Measurements from ENCODE around the gene MBTD1. TPM values are rescaled to one million over a fixed set of nuclear protein-coding genes. Genes with fewer than 3 reads are reported as not detected.

MBTD1 gene
- total and polyA plus RNA-seq, 2 experiments from 2014 or later: 19.1 to 63.9 TPM

DNA sequence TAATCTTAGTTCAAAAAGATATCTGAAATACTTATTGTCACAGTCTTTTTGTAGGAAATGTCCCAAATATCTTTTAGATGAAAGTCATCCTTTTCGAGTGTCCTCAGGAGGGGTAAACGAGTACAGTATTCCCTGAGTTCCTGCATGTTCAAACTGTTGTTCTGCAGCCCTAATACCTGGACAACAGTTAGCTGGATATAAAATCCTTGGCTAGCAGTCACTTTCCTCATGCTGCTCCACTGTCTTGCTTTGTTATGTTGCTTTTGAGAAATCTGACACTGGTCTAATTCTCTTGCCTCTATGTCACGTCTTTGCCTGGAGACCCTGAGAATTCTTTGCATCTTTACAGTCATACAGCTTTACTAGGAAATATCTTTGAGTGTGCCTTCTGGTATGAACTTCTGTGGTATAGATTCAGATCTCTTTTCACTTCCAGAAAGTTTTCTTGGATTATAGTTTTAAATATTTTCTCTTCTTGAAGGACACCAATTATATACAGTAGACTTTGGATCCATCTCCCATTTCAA lies 9.5 kb downstream of the MBTD1 start:
- Histone ChIP-seq H3F3A (replicated peaks; ENCODE audit: low read depth) (no peaks in the 10 kb centered on the region), H2AFZ (no peak overlapping the region), H3K4me1 (ENCODE audit: insufficient read depth) (no peaks in the 10 kb centered on the region), H3K36me3 (ENCODE audit: insufficient read depth) (peaks cover 10% of the 10 kb centered on the region; the same call in 1 of the 2 replicates), H3K9me2 (ENCODE audit: insufficient read depth) (no peaks in the 10 kb centered on the region), H3K27me3 (ENCODE audit: insufficient read depth) (no peaks in the 10 kb centered on the region), H3K27ac (ENCODE audit: low read depth) (no peak overlapping the region), H4K20me1 (replicated peaks; ENCODE audit: insufficient read depth) (peaks cover 39% of the 10 kb centered on the region), H3K4me2 (no peak overlapping the region), H3K79me2 (replicated peaks; ENCODE audit: insufficient read depth) (peaks cover 84% of the 10 kb centered on the region), H3K4me3 (no peak overlapping the region)
- TF ChIP-seq CREB1 (CRISPR knock-in tag; IDR thresholded peaks at IDR 0.05; ENCODE audit: low read depth) (no peak), EZH2 (IDR thresholded peaks at IDR 0.05; ENCODE audit: low read depth, unreplicated experiment) (no peak), JUNB (IDR thresholded peaks at IDR 0.05; ENCODE audit: unreplicated experiment) (no peak), EZH2phosphoT487 (IDR thresholded peaks at IDR 0.05; ENCODE audit: unreplicated experiment) (no peak), NANOG (IDR thresholded peaks at IDR 0.05; ENCODE audit: borderline replicate concordance) (no peak), STAT1 (IDR thresholded peaks at IDR 0.05; ENCODE audit: unreplicated experiment) (no peak), ETS1 (IDR thresholded peaks at IDR 0.05) (no peak), ZNF331 (CRISPR knock-in tag; IDR thresholded peaks at IDR 0.05; ENCODE audit: low read depth) (no peak), REST (IDR thresholded peaks at IDR 0.05; ENCODE audit: unreplicated experiment) (no peak)
- TF ChIP-seq, protein P1, sequence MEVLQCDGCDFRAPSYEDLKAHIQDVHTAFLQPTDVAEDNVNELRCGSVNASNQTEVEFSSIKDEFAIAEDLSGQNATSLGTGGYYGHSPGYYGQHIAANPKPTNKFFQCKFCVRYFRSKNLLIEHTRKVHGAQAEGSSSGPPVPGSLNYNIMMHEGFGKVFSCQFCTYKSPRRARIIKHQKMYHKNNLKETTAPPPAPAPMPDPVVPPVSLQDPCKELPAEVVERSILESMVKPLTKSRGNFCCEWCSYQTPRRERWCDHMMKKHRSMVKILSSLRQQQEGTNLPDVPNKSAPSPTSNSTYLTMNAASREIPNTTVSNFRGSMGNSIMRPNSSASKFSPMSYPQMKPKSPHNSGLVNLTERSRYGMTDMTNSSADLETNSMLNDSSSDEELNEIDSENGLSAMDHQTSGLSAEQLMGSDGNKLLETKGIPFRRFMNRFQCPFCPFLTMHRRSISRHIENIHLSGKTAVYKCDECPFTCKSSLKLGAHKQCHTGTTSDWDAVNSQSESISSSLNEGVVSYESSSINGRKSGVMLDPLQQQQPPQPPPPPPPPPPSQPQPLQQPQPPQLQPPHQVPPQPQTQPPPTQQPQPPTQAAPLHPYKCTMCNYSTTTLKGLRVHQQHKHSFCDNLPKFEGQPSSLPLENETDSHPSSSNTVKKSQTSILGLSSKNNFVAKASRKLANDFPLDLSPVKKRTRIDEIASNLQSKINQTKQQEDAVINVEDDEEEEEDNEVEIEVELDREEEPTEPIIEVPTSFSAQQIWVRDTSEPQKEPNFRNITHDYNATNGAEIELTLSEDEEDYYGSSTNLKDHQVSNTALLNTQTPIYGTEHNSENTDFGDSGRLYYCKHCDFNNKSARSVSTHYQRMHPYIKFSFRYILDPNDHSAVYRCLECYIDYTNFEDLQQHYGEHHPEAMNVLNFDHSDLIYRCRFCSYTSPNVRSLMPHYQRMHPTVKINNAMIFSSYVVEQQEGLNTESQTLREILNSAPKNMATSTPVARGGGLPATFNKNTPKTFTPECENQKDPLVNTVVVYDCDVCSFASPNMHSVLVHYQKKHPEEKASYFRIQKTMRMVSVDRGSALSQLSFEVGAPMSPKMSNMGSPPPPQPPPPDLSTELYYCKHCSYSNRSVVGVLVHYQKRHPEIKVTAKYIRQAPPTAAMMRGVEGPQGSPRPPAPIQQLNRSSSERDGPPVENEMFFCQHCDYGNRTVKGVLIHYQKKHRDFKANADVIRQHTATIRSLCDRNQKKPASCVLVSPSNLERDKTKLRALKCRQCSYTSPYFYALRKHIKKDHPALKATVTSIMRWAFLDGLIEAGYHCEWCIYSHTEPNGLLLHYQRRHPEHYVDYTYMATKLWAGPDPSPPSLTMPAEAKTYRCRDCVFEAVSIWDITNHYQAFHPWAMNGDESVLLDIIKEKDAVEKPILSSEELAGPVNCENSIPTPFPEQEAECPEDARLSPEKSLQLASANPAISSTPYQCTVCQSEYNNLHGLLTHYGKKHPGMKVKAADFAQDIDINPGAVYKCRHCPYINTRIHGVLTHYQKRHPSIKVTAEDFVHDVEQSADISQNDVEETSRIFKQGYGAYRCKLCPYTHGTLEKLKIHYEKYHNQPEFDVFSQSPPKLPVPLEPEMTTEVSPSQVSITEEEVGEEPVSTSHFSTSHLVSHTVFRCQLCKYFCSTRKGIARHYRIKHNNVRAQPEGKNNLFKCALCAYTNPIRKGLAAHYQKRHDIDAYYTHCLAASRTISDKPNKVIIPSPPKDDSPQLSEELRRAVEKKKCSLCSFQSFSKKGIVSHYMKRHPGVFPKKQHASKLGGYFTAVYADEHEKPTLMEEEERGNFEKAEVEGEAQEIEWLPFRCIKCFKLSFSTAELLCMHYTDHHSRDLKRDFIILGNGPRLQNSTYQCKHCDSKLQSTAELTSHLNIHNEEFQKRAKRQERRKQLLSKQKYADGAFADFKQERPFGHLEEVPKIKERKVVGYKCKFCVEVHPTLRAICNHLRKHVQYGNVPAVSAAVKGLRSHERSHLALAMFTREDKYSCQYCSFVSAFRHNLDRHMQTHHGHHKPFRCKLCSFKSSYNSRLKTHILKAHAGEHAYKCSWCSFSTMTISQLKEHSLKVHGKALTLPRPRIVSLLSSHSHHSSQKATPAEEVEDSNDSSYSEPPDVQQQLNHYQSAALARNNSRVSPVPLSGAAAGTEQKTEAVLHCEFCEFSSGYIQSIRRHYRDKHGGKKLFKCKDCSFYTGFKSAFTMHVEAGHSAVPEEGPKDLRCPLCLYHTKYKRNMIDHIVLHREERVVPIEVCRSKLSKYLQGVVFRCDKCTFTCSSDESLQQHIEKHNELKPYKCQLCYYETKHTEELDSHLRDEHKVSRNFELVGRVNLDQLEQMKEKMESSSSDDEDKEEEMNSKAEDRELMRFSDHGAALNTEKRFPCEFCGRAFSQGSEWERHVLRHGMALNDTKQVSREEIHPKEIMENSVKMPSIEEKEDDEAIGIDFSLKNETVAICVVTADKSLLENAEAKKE (CRISPR knock-in tag; IDR thresholded peaks at IDR 0.05): no peak
- H3K4me1 Mint-ChIP-seq: 0 out of 3 replicates have a peak, but pooled peaks cover 3% of the 10 kb centered on the region
- DNase-seq (ENCODE audit: low spot score): no peak
- no peaks in the 10 kb centered on the region for H3K9me3 Mint-ChIP-seq
- H3K4me3 Mint-ChIP-seq: no peak overlapping the region
- no peak for ATAC-seq
- no peak overlapping the region for H3K27ac Mint-ChIP-seq
- peaks cover 59% of the 10 kb centered on the region for H3K36me3 Mint-ChIP-seq (ENCODE audit: low read depth)
- H3K27me3 Mint-ChIP-seq (ENCODE audit: insufficient read depth, low read depth, poor library complexity): peaks cover 3% of the 10 kb centered on the region
